Hematopoietic multipotent progenitor cell treated with erythropoietin and hydrocortisone succinate and interleukin-3 and kit ligand, for 8 days (in vitro differentiated cells): ENCODE data around the gene HAUS2.
"Not testable (repeated sequence)": the region's sequence is repeated elsewhere in the genome, so short reads cannot be mapped to it uniquely, and the experiment has no call there.

ENCODE experiments used
- DNase-seq: peaks from one replicate; pipeline ENCODE4 v3.0.0-alpha.2; 2015

HAUS2 gene

GRCh38 chr15:42576040-42576594 is 27.5 kb downstream of the HAUS2 start:
- DNase-seq = no peak

GRCh38 chr15:42576776-42577175 is 28.1 kb downstream of the HAUS2 start:
- no peak for DNase-seq

- DNase-seq = no peak
Measured at GRCh38 chr15:42577514-42578031, 28.9 kb downstream of the HAUS2 start.

- DNase-seq = no peak
Measured at GRCh38 chr15:42578984-42579537, 30.4 kb downstream of the HAUS2 start.

GRCh38 chr15:42581272-42581730 is 32.7 kb downstream of the HAUS2 start:
- peak; percentile 71 for DNase-seq

GRCh38 chr15:42582569-42583375 is 34.1 kb downstream of the HAUS2 start:
- no peak for DNase-seq

- DNase-seq = peak; percentile 53
Measured at GRCh38 chr15:42584031-42584765, 35.6 kb downstream of the HAUS2 start.

- no peak for DNase-seq
Measured at GRCh38 chr15:42590619-42591237, 42.1 kb downstream of the HAUS2 start.

- DNase-seq = peak; percentile 51
Measured at GRCh38 chr15:42591238-42591934, 42.7 kb downstream of the HAUS2 start.

- no peak for DNase-seq
Measured at GRCh38 chr15:42592716-42593115, 44.1 kb downstream of the HAUS2 start.

GRCh38 chr15:42593143-42593542 is 44.5 kb downstream of the HAUS2 start:
- DNase-seq = no peak

- DNase-seq = no peak
Measured at GRCh38 chr15:42594095-42594494, 45.5 kb downstream of the HAUS2 start.

- no peak for DNase-seq
Measured at GRCh38 chr15:42595626-42596240, 47.1 kb downstream of the HAUS2 start.

GRCh38 chr15:42601316-42601715 is 52.7 kb downstream of the HAUS2 start:
- not testable (repeated sequence) for DNase-seq

GRCh38 chr15:42602501-42602900 is 53.9 kb downstream of the HAUS2 start:
- DNase-seq = no peak

GRCh38 chr15:42603978-42604377 is 55.3 kb downstream of the HAUS2 start:
- DNase-seq = no peak

GRCh38 chr15:42604894-42605744 is 56.5 kb downstream of the HAUS2 start:
- no peak for DNase-seq

GRCh38 chr15:42605796-42606195 is 57.2 kb downstream of the HAUS2 start:
- DNase-seq = no peak

- peak; percentile 91 for DNase-seq
Measured at GRCh38 chr15:42608110-42608531, 59.5 kb downstream of the HAUS2 start.

GRCh38 chr15:42608752-42609488 is 60.3 kb downstream of the HAUS2 start:
- DNase-seq = no peak
